Gastroesophageal sphincter (tissue), 4 donors: ENCODE results near the gene USP50. TPM values are rescaled to one million over a fixed set of nuclear protein-coding genes. Genes with fewer than 3 reads are reported as not detected.

Source experiments
- ATAC-seq: fragments of 150-250 bp; one replicate; pipeline ENCODE4 v1.9.1; 2016; ENCODE audit warnings: mild to moderate bottlenecking, moderate library complexity
- H3K27ac ChIP-seq, 4 donors: fragments of 200-600 bp; sonication (generic) in 3 of 4; 1 replicate in 3 of 4; 2 replicates in 1 of 4; pipeline ENCODE4 v1.5.1; 2016 to 2019
- H3K27me3 ChIP-seq: fragments of 200-600 bp; sonication (generic); one replicate; pipeline ENCODE4 v1.5.1; 2019
- H3K36me3 ChIP-seq, 2 donors: fragments of 200-600 bp; sonication (generic); one replicate each; pipeline ENCODE4 v1.5.1; 2019; ENCODE audit warnings: control low read depth in 1 of 2
- H3K4me1 ChIP-seq, 3 donors: fragments of 200-600 bp; sonication (generic); 1 replicate in 2 of 3; 2 replicates in 1 of 3; pipeline ENCODE4 v1.5.1; 2016 to 2019; ENCODE audit warnings: control low read depth in 2 of 3
- H3K4me3 ChIP-seq, 2 donors: fragments of 200-600 bp; sonication (generic); one replicate each; pipeline ENCODE4 v1.5.1; 2019; ENCODE audit warnings: mild to moderate bottlenecking in 1 of 2, moderate library complexity in 1 of 2
- H3K9me3 ChIP-seq, 3 donors: fragments of 200-600 bp; sonication (generic); one replicate each; pipeline ENCODE4 v1.5.1; 2017 to 2019; ENCODE audit warnings: control low read depth in 2 of 3
- EP300 ChIP-seq: sonication (generic); formaldehyde crosslinking; IDR thresholded peaks from one replicate; pipeline ENCODE4 v1.6.1; 2017; ENCODE audit warnings: antibody characterized with exemption, mild to moderate bottlenecking
- POLR2A ChIP-seq, 2 donors: fragments of 450-650 bp; IDR thresholded peaks; one replicate each; pipeline ENCODE4 v1.6.1; 2017; ENCODE audit warnings: antibody characterized with exemption in 2 of 2, mild to moderate bottlenecking in 2 of 2, moderate library complexity in 1 of 2
- POLR2AphosphoS5 ChIP-seq: sonication (generic); formaldehyde crosslinking; IDR thresholded peaks from one replicate; pipeline ENCODE4 v1.6.1; 2017; ENCODE audit warnings: antibody characterized with exemption
- WGBS, 2 donors: methylation state at CpG; one replicate each; pipeline ENCODE4 v1.1.5; 2018; ENCODE audit warnings: low coverage in 1 of 2; 5-methylcytosine and 5-hydroxymethylcytosine counted together
- total RNA-seq, 4 donors: library from RNA; depleted of rRNA; stranded (reverse); fragments of >200 nt; gene quantifications; one replicate each; pipeline ENCODE4 v1.1.0, GENCODE V29; 2016
- TF ChIP-seq, protein P1 (sequence below), 4 experiments: fragments of 200-600 bp in 2 of 4; fragments of 450-650 bp in 2 of 4; sonication (generic) in 1 of 4; IDR thresholded peaks; one replicate each; pipeline ENCODE4 v1.5.1; 2017 to 2019; ENCODE audit warnings: antibody characterized with exemption in 4 of 4, mild to moderate bottlenecking in 2 of 4, moderate library complexity in 2 of 4

Gene USP50
- total RNA-seq = under 1 TPM in 1 of 4 donors, not detected in 3; 0.94 TPM

- H3K4me3 ChIP-seq = no peak within 1 kb of the TSS
- H3K36me3 ChIP-seq = no peaks in the 10 kb centered on the region
- no peak for ATAC-seq
- H3K27me3 ChIP-seq = no peaks in the 10 kb centered on the region
- no peak for TF ChIP-seq POLR2AphosphoS5
- no peak for TF ChIP-seq EP300
- TF ChIP-seq POLR2A (IDR thresholded peaks at IDR 0.05) = no peak
- TF ChIP-seq, protein P1, sequence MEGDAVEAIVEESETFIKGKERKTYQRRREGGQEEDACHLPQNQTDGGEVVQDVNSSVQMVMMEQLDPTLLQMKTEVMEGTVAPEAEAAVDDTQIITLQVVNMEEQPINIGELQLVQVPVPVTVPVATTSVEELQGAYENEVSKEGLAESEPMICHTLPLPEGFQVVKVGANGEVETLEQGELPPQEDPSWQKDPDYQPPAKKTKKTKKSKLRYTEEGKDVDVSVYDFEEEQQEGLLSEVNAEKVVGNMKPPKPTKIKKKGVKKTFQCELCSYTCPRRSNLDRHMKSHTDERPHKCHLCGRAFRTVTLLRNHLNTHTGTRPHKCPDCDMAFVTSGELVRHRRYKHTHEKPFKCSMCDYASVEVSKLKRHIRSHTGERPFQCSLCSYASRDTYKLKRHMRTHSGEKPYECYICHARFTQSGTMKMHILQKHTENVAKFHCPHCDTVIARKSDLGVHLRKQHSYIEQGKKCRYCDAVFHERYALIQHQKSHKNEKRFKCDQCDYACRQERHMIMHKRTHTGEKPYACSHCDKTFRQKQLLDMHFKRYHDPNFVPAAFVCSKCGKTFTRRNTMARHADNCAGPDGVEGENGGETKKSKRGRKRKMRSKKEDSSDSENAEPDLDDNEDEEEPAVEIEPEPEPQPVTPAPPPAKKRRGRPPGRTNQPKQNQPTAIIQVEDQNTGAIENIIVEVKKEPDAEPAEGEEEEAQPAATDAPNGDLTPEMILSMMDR (IDR thresholded peaks at IDR 0.05) = no peak
- no peaks in the 10 kb centered on the region for H3K4me1 ChIP-seq
- H3K9me3 ChIP-seq = no peaks in the 10 kb centered on the region
- no peak within 1 kb of the TSS for H3K27ac ChIP-seq
- 69 to 80% methylated on average over 5 of the region's 5 CpGs for WGBS, 2 donors
Observed at GRCh38 chr15:50546566-50546965, at the start of gene USP50. Gene USP50, minus strand, starts transcription at chr15:50546666. Its CDS starts 141 bp downstream, at chr15:50546525.

DNA sequence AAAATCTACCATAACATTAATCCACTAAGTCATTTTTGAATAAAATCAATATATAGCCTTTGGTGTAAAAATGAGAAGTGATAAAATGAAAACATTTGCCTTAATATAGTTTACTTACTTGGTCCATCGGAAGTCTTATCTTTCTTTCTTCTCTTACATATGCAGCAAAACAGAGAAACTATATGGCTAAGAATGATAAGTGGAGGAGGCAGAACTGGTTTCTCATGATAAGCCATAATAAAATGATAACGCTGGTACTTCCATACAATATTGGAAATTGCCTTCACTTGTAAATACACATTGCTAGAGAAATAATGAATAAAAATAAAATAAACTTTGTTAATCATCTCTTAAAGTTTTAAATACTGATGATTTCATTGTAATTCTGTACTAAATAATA, 47.8 kb upstream of the USP50 start:
- no peaks in the 10 kb centered on the region for H3K4me1 ChIP-seq
- no peak for ATAC-seq
- peaks cover 0 to 96% of the 10 kb centered on the region in 2 donors for H3K36me3 ChIP-seq
- 88 to 100% methylated on average over 2 of the region's 2 CpGs for WGBS, 2 donors
- H3K9me3 ChIP-seq = no peaks in the 10 kb centered on the region
- no peak overlapping the region for H3K27ac ChIP-seq
- TF ChIP-seq POLR2A (IDR thresholded peaks at IDR 0.05) = no peak
- no peak overlapping the region for H3K4me3 ChIP-seq
- H3K27me3 ChIP-seq = no peaks in the 10 kb centered on the region

DNA sequence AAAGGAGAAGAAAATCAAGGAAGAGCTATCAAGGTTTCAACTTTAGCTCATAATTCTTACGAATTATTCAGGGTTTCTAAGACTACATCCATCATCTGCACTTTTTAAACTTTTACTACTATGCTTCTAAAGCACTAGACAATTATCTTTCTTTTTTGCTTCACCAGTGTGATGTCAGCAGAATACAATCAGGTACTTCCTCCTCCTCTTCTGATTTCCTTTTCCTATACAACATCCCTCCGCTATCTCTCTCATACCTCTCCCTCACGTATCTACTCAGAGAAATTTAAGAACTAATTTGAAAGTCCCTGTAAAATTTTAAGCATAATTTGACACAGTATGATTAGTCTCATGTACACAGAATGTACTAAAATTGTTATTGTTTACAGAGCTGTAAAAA, 47.3 kb upstream of the USP50 start:
- Histone ChIP-seq H3K27me3 (no peaks in the 10 kb centered on the region), H3K4me3 (no peak overlapping the region), H3K4me1 (no peaks in the 10 kb centered on the region), H3K27ac (no peak overlapping the region), H3K9me3 (no peaks in the 10 kb centered on the region), H3K36me3 (peaks cover 0 to 97% of the 10 kb centered on the region in 2 donors)
- TF ChIP-seq, protein P1 (IDR thresholded peaks at IDR 0.05) = no peak
- TF ChIP-seq EP300 (no peak), POLR2A (IDR thresholded peaks at IDR 0.05) (no peak), POLR2AphosphoS5 (no peak)
- 86 to 96% methylated on average over 2 to 3 of the region's 3 CpGs for WGBS, 2 donors
- no peak for ATAC-seq

DNA sequence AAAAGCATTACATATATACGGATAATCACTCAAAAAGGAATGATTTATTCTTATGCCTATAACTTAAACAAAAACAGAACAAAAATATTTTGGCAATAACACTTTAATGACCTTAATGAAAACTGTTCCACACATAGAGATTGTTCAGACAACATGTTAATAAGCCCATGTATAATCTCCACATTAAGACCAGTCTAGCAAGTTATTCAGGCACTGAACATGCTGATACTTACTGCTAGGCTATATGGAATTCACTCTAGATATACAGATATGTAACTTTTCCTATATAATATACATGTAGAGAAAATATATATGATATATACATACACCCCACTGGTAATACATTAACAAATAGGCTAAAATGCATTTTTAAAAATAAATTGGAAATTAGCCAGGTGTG, 43.8 kb upstream of the USP50 start:
- peaks cover 0 to 97% of the 10 kb centered on the region in 2 donors for H3K36me3 ChIP-seq
- no peak for TF ChIP-seq POLR2AphosphoS5
- TF ChIP-seq POLR2A (IDR thresholded peaks at IDR 0.05) = no peak
- TF ChIP-seq, protein P1 (IDR thresholded peaks at IDR 0.05) = no peak
- no peak for TF ChIP-seq EP300
- H3K4me1 ChIP-seq = no peaks in the 10 kb centered on the region
- no peak overlapping the region for H3K27ac ChIP-seq
- no peak overlapping the region for H3K4me3 ChIP-seq
- H3K27me3 ChIP-seq = no peaks in the 10 kb centered on the region
- H3K9me3 ChIP-seq = no peaks in the 10 kb centered on the region
- 73 to 100% methylated on average over 1 of the region's 1 CpG for WGBS, 2 donors
- no peak for ATAC-seq

- WGBS, 2 donors = no CpG with 5 or more reads among the region's 2 CpGs
- ATAC-seq = no peak
Observed at GRCh38 chr15:50577492-50577891, 31.0 kb upstream of the USP50 start.

More at GRCh38 chr15:50577492-50577891, 31.0 kb upstream of the USP50 start:
- no peak overlapping the region for H3K4me3 ChIP-seq
- H3K9me3 ChIP-seq = no peaks in the 10 kb centered on the region
- no peak overlapping the region for H3K27ac ChIP-seq
- TF ChIP-seq POLR2A (IDR thresholded peaks at IDR 0.05) = no peak
- TF ChIP-seq, protein P1 (IDR thresholded peaks at IDR 0.05) = no peak
- no peak for TF ChIP-seq EP300
- no peaks in the 10 kb centered on the region for H3K4me1 ChIP-seq
- H3K36me3 ChIP-seq = peaks cover 0 to 97% of the 10 kb centered on the region in 2 donors
- H3K27me3 ChIP-seq = no peaks in the 10 kb centered on the region
